Measurements from ENCODE around the gene MTHFSD. TPM values are rescaled to one million over a fixed set of nuclear protein-coding genes. Genes with fewer than 3 reads are reported as not detected.
"Not testable (repeated sequence)": the region's sequence is repeated elsewhere in the genome, so short reads cannot be mapped to it uniquely, and the experiment has no call there.

MTHFSD gene
- total RNA-seq, 2 experiments from 2014 or later = 22.2 TPM

DNA sequence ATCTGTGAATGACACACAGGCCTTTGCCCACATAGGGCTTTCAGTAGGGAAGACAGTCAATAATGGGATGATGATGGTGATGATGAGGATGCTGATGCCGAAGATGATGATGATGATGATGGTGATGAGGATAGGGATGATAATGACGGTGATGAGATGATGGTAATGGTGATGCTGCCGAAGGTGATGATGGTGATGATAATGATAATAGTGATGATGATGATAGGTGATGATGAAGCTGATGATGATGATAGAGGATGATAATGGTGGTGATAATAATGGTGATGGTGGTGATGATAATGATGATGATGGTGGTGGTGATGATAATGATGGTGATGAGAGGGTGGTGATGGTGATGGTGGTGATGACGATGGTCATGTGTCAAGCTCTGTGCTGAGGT is 36.2 kb upstream of the MTHFSD start:
- H3K36me3 Mint-ChIP-seq (ENCODE audit: low read depth) = no peaks in the 10 kb centered on the region
- H3K4me3 Mint-ChIP-seq = no peak overlapping the region
- H3K27ac Mint-ChIP-seq = no peak overlapping the region
- no peaks in the 10 kb centered on the region for H3K9me3 Mint-ChIP-seq
- DNase-seq = no peak
- H3K27me3 Mint-ChIP-seq = peaks cover 33% of the 10 kb centered on the region
- CTCF ChIA-PET = no interaction called here
- POLR2A ChIA-PET = no interaction called here
- H3K4me1 Mint-ChIP-seq = no peaks in the 10 kb centered on the region

DNA sequence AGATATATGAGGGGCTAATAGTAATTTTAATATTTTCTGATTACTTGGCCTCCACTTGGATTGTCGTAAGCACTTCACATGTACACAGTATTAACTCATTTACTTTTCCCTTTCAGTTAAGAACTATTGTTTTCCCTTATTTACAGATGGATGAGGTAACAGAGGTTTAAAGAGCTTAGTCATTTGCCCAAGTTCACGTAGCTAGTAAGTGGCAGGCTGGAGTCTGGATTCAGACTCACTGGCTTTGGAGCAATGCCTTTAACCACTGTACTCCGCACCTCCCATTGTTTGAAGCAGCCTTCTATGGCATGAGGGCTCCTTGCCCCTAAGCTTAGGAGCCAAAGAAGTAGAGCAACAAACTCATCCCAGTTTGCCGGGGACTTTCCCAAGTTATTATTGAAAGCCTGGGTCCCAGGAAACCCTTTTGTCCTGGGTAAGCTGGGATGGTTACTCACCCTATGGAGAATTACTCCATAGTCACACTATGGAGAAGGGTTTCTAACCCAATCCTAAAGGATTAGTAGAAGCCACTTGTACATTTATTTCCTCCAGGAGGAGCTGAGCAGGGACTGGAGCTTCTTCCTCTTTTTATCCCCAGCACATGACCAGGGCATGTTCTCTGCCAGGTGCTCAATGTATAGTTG is 35.6 kb upstream of the MTHFSD start:
- Mint-ChIP-seq H3K36me3 (ENCODE audit: low read depth) (no peaks in the 10 kb centered on the region), H3K9me3 (no peaks in the 10 kb centered on the region), H3K4me3 (no peak overlapping the region), H3K27me3 (peaks cover 33% of the 10 kb centered on the region), H3K4me1 (no peaks in the 10 kb centered on the region), H3K27ac (no peak overlapping the region)
- no peak for DNase-seq
- POLR2A ChIA-PET = no interaction called here
- CTCF ChIA-PET = no interaction called here

DNA sequence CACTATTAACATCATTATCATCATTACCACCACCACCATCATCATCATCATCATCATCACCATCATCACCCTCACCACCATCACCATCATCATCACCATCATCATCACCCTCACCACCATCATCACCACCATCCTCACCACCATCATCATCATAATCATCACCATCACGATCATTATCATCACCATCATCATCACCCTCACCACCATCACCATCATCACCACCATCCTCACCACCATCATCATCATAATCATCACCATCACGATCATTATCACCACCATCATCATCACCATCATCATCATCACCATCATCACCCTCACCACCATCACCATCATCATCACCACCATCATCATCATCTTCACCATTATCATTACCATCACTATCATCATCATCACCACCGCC is 32.9 kb upstream of the MTHFSD start:
- POLR2A ChIA-PET; CTCF ChIA-PET; DNase-seq; H3K9me3 Mint-ChIP-seq; H3K36me3 Mint-ChIP-seq (ENCODE audit: low read depth); H3K4me3 Mint-ChIP-seq; H3K27ac Mint-ChIP-seq; H3K4me1 Mint-ChIP-seq: not testable (repeated sequence)
- peaks cover 19% of the 10 kb centered on the region for H3K27me3 Mint-ChIP-seq

DNA sequence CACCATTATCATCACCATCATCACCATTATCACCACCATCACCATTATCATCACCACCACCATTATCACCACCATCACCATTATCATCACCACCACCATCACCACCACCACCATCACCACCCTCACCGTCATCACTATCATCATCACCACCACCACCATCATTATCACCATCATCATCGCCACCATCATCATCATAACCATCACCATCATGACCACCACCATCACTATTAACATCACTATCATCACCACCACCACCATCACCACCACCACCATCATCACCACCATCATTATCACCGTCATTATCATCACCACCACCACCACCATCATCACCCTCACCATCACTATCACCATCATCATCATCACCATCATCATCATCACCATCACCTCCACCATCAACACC is 32.5 kb upstream of the MTHFSD start:
- ChIA-PET CTCF (no interaction called here), POLR2A (no interaction called here)
- no peak overlapping the region for H3K4me3 Mint-ChIP-seq
- H3K4me1 Mint-ChIP-seq = no peaks in the 10 kb centered on the region
- DNase-seq = no peak
- H3K9me3 Mint-ChIP-seq = no peaks in the 10 kb centered on the region
- H3K27ac Mint-ChIP-seq = no peak overlapping the region
- H3K36me3 Mint-ChIP-seq (ENCODE audit: low read depth) = no peaks in the 10 kb centered on the region
- H3K27me3 Mint-ChIP-seq = peaks cover 19% of the 10 kb centered on the region

DNA sequence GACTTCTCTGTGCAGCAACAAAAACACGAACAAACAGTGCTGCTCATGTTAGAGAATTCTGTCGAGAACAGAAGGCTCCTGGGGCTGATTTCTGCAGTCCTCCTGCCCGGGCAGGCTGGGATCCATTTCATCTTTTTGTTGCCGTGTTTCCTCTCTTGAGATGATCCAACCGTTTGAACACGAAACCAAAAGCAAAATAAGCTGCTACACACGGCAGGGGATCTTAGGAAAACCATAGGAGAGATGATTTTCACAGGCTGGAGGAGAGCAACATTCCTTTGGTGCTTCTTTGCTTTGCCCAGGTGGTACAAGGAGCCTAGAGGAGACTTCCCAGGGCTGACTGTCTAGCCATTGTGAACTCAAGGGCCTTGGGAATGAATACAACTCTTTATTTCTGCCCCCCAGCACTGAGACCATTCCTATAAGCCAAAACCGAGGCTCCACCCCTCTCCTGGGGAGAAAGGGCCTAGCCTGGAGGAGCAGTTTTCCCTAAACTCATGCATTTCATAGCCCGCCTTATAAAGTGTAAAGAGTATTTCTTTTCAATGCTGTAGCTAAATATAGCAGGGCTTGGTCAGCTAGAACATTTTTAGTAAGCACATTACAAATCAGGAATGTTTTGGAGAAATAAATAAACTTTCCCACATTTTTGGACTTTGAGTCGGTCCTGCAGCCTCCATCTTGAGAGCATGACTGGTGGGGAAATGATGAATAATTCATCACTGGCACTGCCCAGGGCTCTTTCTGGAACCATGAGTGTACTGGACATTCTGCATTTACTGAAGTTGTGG is 31.0 kb upstream of the MTHFSD start:
- CTCF ChIA-PET = interaction anchor here (0.7 kb wide), 1 partner anchor 16 kb away, joined by 3 read pairs; no protein-coding TSS in a partner anchor

DNA sequence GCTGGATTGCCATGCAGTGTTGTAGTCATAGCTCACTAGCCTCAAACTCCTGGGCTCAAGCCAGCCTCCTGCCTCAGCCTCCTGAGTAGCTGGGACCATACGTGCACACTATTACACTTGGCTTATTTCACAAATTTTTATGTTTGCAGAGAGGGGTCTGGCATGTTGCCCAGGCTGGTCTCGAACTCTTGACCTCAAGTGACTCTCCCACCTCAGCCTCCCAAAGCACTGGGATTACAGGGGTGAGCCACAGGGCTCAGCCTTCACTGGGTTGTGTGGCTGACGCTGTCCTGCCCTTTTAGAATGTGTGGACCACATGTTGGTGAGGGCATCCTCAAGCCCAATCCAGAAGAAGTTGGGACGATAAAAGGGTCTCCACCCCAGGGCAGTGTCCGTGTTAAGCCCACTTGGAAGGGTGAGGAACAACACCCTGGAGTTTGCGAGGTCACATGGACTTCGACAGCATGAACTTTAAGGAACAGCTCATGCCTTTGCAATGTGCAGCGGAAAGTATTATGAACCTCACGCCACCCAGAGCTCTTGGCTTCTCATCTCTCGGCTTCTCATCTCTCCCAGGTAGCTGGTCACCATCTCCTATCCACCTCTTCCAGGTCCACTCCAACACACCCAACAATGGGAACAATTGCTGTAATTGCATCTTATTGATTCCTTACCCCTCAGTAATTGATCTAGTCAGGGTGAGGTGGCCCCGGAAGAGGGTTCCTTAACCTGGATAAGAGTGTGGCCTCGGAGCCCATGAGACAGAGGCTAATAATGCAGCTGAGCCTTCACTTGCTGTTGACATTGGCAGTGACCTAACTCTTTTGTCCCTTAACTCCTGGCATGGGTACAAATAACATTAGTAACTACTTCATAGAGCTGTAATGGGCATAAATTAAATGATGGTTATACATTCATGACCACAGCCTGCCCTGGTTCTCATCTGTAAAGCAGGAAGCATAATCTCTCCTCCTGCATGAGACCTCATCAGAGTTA is 30.0 kb upstream of the MTHFSD start:
- no peaks in the 10 kb centered on the region for H3K36me3 Mint-ChIP-seq (ENCODE audit: low read depth)
- H3K27me3 Mint-ChIP-seq = peaks cover 24% of the 10 kb centered on the region
- no peaks in the 10 kb centered on the region for H3K4me1 Mint-ChIP-seq
- POLR2A ChIA-PET = no interaction called here
- no peaks in the 10 kb centered on the region for H3K9me3 Mint-ChIP-seq
- H3K27ac Mint-ChIP-seq = no peak overlapping the region
- CTCF ChIA-PET = no interaction called here
- H3K4me3 Mint-ChIP-seq = no peak overlapping the region
- DNase-seq = no peak

More for the DNA sequence above, 31.0 kb upstream of the MTHFSD start:
- Mint-ChIP-seq H3K4me1 (no peaks in the 10 kb centered on the region), H3K36me3 (ENCODE audit: low read depth) (no peaks in the 10 kb centered on the region), H3K9me3 (no peaks in the 10 kb centered on the region), H3K4me3 (no peak overlapping the region), H3K27ac (no peak overlapping the region), H3K27me3 (peaks cover 17% of the 10 kb centered on the region)
- POLR2A ChIA-PET = no interaction called here
- DNase-seq = no peak

DNA sequence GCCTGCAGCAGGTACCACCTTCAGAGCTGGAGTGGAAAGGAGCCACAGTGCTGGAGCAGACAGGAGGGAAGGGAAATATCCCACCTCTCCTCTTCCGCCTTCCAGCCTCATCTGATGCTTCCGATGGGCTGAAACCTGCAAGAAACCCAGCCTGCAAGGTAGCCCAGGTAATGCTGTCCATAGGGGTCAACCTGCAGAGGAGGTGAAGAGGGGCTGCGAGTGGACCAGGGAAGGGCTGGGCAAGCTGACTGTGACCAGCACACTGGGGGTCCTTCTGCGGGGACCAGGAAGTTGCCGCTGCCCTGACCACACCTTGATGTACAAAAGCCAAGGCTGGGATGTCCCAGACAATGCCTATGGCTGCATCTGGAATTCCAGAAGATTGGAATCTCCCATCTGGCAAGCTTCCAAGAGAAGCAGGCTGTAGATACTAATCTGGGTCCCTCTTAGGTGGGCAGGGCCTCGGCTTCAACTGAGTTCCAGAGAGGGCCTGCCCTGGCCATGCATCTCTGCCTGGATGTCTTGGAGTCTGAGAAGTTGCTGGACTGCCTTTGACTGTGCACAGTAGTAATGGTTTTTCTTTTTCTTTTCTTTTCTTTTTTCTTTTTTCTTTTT is 29.1 kb upstream of the MTHFSD start:
- no peaks in the 10 kb centered on the region for H3K36me3 Mint-ChIP-seq (ENCODE audit: low read depth)
- peaks cover 30% of the 10 kb centered on the region for H3K27me3 Mint-ChIP-seq
- CTCF ChIA-PET = no interaction called here
- no peak overlapping the region for H3K4me3 Mint-ChIP-seq
- H3K9me3 Mint-ChIP-seq = no peaks in the 10 kb centered on the region
- H3K27ac Mint-ChIP-seq = no peak overlapping the region
- no peaks in the 10 kb centered on the region for H3K4me1 Mint-ChIP-seq
- no peak for DNase-seq
- POLR2A ChIA-PET = no interaction called here

DNA sequence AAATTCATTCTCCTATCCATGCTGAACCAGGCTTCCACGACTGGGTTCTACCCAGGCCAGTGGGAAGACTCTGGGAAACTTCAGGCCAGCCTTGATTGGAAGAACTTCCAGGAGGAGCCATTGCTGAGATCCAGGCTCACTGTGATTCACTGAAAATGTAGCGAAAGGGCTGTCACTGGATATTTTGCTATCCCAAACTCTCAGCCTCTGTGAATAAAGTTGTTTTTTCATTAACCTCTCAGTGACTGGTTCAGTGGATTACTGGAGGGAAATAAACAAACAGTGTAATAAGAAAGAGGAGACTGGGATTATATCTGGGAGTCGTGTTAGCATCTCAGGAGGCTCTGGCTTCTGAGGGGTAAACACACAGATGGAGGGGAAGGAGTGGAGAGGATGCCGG is 26.4 kb upstream of the MTHFSD start:
- POLR2A ChIA-PET = no interaction called here
- no peak for DNase-seq
- peaks cover 5% of the 10 kb centered on the region for H3K4me1 Mint-ChIP-seq
- H3K27ac Mint-ChIP-seq = no peak overlapping the region
- CTCF ChIA-PET = no interaction called here
- H3K36me3 Mint-ChIP-seq (ENCODE audit: low read depth) = no peaks in the 10 kb centered on the region
- H3K27me3 Mint-ChIP-seq = peaks cover 50% of the 10 kb centered on the region
- no peaks in the 10 kb centered on the region for H3K9me3 Mint-ChIP-seq
- H3K4me3 Mint-ChIP-seq = no peak overlapping the region

DNA sequence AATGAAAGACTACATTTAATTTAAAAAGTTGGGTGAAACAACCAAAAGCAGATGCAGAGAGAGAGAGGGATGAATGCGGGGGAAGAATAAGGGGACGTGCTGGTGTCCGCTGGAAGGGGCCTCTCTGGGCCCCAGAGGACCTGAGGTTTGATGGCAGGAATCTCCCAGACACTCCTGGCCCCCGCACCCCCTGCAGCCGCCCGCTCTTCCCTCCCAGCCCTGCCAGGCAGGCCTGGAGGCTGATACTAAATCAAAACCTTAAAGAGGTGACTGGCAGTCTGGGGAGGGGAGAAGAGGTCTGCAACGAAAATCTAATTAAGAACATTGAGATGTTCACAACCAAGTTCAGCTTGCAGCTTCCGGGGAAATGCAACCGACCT is 25.7 kb upstream of the MTHFSD start:
- DNase-seq = no peak

DNA sequence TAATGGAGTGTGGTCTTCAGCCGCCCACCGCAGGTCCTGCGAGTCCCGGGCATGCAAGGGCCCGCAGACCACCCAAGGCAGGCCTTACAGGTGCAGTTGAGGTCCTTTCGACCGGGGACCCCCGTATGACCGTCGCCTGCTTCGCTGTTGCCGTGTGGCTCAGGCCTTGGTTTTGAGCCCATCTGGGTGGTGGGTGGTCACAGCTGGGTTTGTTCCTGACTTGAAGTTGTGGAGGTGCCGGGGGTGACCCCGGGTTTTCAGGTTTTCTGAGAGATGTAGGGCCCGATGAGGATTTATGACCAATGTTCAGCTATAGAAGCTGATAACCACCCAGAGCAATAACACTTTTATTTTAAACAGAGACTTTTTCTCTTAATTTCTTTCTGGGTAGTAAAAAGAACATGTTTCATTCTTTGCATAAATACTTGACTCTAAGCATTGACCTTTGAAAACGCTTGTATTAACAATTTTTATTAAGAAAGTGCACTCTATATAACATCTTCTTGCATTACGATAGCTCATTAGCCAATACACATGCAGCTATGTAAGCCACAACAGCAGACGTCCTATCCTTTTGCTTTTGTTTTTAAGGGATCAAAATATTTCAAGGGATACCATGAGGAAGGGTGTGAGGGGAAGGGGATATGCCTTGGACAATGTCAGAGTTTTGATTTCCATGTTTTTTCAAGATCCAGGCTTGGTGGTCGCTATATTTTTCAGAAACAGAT is 25.2 kb upstream of the MTHFSD start:
- H3K27ac Mint-ChIP-seq = no peak overlapping the region
- no peaks in the 10 kb centered on the region for H3K36me3 Mint-ChIP-seq (ENCODE audit: low read depth)
- no peak for DNase-seq
- peaks cover 57% of the 10 kb centered on the region for H3K27me3 Mint-ChIP-seq
- no peaks in the 10 kb centered on the region for H3K9me3 Mint-ChIP-seq
- peaks cover 9% of the 10 kb centered on the region for H3K4me1 Mint-ChIP-seq
- CTCF ChIA-PET = interaction anchor here (0.7 kb wide), 1 partner anchor 10 kb away, joined by 3 read pairs; no protein-coding TSS in a partner anchor
- POLR2A ChIA-PET = no interaction called here
- H3K4me3 Mint-ChIP-seq = no peak overlapping the region

More for the DNA sequence above, 25.7 kb upstream of the MTHFSD start:
- no peaks in the 10 kb centered on the region for H3K36me3 Mint-ChIP-seq (ENCODE audit: low read depth)
- peaks cover 55% of the 10 kb centered on the region for H3K27me3 Mint-ChIP-seq
- no peak overlapping the region for H3K27ac Mint-ChIP-seq
- H3K4me1 Mint-ChIP-seq = peaks cover 9% of the 10 kb centered on the region
- ChIA-PET POLR2A (no interaction called here), CTCF (no interaction called here)
- H3K9me3 Mint-ChIP-seq = no peaks in the 10 kb centered on the region
- no peak overlapping the region for H3K4me3 Mint-ChIP-seq

DNA sequence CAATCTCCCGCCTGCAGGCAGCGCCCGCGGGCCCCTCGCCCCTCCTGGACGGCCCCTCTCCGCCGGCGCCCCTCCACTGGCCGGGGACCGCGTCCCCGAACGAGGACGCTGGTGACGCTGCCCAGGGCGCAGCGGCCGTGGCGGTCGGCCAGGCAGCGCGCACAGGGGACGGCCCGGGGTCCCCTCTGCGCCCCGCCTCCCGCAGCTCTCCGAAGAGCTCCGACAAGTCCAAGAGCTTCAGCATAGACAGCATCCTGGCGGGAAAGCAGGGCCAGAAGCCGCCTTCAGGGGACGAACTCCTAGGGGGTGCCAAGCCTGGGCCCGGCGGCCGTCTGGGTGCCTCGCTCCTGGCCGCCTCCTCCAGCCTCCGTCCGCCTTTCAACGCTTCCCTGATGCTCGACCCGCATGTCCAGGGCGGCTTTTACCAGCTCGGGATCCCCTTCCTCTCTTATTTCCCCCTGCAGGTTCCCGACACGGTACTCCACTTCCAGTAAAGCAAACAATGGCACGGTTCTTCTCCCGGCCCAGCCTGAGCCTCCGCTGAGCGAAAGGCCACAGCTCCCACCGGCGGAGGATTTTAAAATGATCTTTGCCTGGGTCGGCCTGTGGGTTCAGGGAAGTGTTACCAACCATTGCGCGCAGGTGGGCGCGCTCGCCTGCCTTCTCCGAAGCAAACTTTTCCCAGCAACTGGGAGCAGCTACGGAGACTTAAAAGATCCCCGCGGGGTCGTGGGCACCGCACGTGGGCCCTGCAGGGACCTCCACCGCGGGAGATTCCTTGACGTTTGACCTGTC is 24.4 kb upstream of the MTHFSD start:
- Mint-ChIP-seq H3K36me3 (ENCODE audit: low read depth) (no peaks in the 10 kb centered on the region), H3K27ac (no peak overlapping the region), H3K4me3 (no peak overlapping the region), H3K27me3 (peaks cover 62% of the 10 kb centered on the region), H3K9me3 (no peaks in the 10 kb centered on the region), H3K4me1 (peaks cover 9% of the 10 kb centered on the region)
- POLR2A ChIA-PET = no interaction called here
- CTCF ChIA-PET = no interaction called here
- no peak for DNase-seq

DNA sequence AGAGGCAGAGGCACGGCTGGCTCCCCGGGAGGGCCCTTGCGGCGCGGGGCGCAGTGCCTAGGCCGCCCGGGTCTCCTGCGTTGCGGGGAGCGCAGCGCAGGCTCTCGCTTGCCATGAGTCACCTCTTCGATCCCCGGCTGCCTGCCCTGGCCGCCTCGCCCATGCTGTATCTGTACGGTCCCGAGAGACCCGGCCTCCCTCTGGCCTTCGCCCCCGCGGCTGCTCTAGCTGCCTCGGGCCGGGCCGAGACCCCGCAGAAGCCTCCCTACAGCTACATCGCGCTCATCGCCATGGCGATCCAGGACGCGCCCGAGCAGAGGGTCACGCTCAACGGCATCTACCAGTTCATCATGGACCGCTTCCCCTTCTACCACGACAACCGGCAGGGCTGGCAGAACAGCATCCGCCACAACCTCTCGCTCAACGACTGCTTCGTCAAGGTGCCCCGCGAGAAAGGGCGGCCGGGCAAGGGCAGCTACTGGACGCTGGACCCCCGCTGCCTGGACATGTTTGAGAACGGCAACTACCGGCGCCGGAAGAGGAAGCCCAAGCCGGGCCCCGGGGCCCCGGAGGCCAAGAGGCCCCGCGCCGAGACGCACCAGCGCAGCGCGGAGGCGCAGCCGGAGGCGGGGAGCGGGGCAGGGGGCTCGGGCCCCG is 23.7 kb upstream of the MTHFSD start:
- Mint-ChIP-seq H3K36me3 (ENCODE audit: low read depth) (no peaks in the 10 kb centered on the region), H3K27ac (no peak overlapping the region), H3K4me1 (peaks cover 9% of the 10 kb centered on the region), H3K27me3 (peaks cover 68% of the 10 kb centered on the region), H3K4me3 (no peak overlapping the region), H3K9me3 (no peaks in the 10 kb centered on the region)
- ChIA-PET CTCF (no interaction called here), POLR2A (no interaction called here)
- DNase-seq = no peak

Measured in activated CD4-positive, alpha-beta memory T cell treated with anti-CD3 and anti-CD28 coated beads, Interleukin-2, amount 10 ng/mL, durations not matched to agents 7 days and 5 days (primary cell).